K562 (cell line): Measurements from ENCODE around the gene CNTFR.

ENCODE experiments used
- GTF2A2 ChIP-seq: IDR thresholded peaks from 2 replicates; pipeline ENCODE4 v1.6.1; 2016; ENCODE audit warnings: mild to moderate bottlenecking, missing genetic modification characterization, missing compliant biosample characterization
- LEF1 ChIP-seq: fragments of 450-650 bp; IDR thresholded peaks from 2 replicates; pipeline ENCODE4 v1.6.1; 2016; ENCODE audit warnings: mild to moderate bottlenecking
- MXI1 ChIP-seq: IDR thresholded peaks from 2 replicates; pipeline ENCODE4 v1.6.1; 2011; ENCODE audit warnings: low read depth, mild to moderate bottlenecking, improper control_type of control experiment, low read length
- NRF1 ChIP-seq, 2 experiments: fragments of 450-650 bp; IDR thresholded peaks in 1 of 2; conservative IDR thresholded peaks in 1 of 2; 2 replicates each; pipeline ENCODE4 v1.6.1; 2014; ENCODE audit warnings: mild to moderate bottlenecking in 2 of 2
- PHB2 ChIP-seq: fragments of 450-650 bp; IDR thresholded peaks from 2 replicates; pipeline ENCODE4 v1.6.1; 2017; ENCODE audit warnings: low read depth
- POLR2A ChIP-seq: fragments of 450-650 bp; conservative IDR thresholded peaks from 2 replicates; pipeline ENCODE4 v1.6.1; 2016
- POLR2AphosphoS5 ChIP-seq: IDR thresholded peaks from 2 replicates; pipeline ENCODE4 v1.6.1; 2011; ENCODE audit warnings: mild to moderate bottlenecking, low read depth, low read length, moderate library complexity; ENCODE audit not compliant: control insufficient read depth, insufficient read depth
- RAD51 ChIP-seq: fragments of 450-650 bp; IDR thresholded peaks from 2 replicates; pipeline ENCODE4 v1.7.1; 2016; ENCODE audit warnings: low read depth, mild to moderate bottlenecking, borderline replicate concordance
- SFPQ ChIP-seq: fragments of 200-400 bp; formaldehyde crosslinking; IDR thresholded peaks from 2 replicates; pipeline ENCODE4 v1.6.1; 2017; ENCODE audit warnings: mild to moderate bottlenecking, low read depth, low read length, moderate library complexity
- ZNF354B ChIP-seq: fragments of 250-450 bp; sonication (Bioruptor Pico); IDR thresholded peaks from 2 replicates; pipeline ENCODE4 v1.4.0; 2020
- TF ChIP-seq, protein P1 (sequence below): fragments of 450-650 bp; IDR thresholded peaks from 2 replicates; pipeline ENCODE4 v1.7.1; 2018; ENCODE audit warnings: mild to moderate bottlenecking, low read depth; ENCODE audit not compliant: partially characterized antibody
- TF ChIP-seq, protein P2 (sequence below), 3 experiments: IDR thresholded peaks in 2 of 3; conservative IDR thresholded peaks in 1 of 3; 2 replicates each; pipeline ENCODE4 v1.5.1; 2011 to 2012; ENCODE audit warnings: low read length in 3 of 3, mild to moderate bottlenecking in 3 of 3, control low read depth in 2 of 3, improper control_type of control experiment in 1 of 3, inconsistent platforms in 1 of 3, low read depth in 1 of 3, mixed read lengths in 1 of 3, moderate library complexity in 1 of 3; ENCODE audit not compliant: insufficient read depth in 2 of 3
- TF ChIP-seq, protein P3 (sequence below): sonication (generic); IDR thresholded peaks from 2 replicates; pipeline ENCODE4 v1.6.1; 2016
- TF ChIP-seq, protein P4 (sequence below), 2 experiments: fragments of 450-650 bp; formaldehyde crosslinking in 1 of 2; IDR thresholded peaks; 2 replicates each; pipeline versions ENCODE4 v1.4.0 to v1.6.1; 2014 to 2020; ENCODE audit warnings: mild to moderate bottlenecking in 2 of 2, borderline replicate concordance in 1 of 2, low read depth in 1 of 2

DNA sequence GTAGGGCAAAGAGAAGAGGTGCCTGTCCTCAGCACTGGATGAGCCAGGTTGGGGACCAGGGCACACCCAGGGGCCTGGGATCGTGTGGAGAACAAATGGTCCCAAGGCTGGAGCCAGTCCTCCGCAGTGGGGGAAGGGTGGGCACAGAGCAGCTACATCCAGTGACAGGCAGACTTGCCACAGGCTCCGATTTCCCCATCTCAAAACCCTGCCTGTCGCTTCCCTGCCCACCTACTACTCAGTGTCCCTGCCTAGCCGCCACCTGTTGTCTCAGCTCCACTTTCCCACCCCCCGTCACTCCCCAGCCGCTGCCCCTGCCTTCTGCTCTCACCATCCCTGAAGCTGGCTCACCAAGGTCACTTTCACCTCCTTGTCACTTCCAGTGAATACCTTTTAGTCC is 52.8 kb downstream of the CNTFR start:
- TF ChIP-seq POLR2AphosphoS5 (no peak), MXI1 (no peak), PHB2 (no peak), SFPQ (no peak), GTF2A2 (tag) (no peak), RAD51 (no peak), LEF1 (no peak), POLR2A (no peak), ZNF354B (CRISPR knock-in tag) (no peak), NRF1 (conservative IDR thresholded peaks at IDR 0.05 in 1 of 2, IDR thresholded peaks at IDR 0.05 in 1 of 2) (no peak)
- TF ChIP-seq, protein P1, sequence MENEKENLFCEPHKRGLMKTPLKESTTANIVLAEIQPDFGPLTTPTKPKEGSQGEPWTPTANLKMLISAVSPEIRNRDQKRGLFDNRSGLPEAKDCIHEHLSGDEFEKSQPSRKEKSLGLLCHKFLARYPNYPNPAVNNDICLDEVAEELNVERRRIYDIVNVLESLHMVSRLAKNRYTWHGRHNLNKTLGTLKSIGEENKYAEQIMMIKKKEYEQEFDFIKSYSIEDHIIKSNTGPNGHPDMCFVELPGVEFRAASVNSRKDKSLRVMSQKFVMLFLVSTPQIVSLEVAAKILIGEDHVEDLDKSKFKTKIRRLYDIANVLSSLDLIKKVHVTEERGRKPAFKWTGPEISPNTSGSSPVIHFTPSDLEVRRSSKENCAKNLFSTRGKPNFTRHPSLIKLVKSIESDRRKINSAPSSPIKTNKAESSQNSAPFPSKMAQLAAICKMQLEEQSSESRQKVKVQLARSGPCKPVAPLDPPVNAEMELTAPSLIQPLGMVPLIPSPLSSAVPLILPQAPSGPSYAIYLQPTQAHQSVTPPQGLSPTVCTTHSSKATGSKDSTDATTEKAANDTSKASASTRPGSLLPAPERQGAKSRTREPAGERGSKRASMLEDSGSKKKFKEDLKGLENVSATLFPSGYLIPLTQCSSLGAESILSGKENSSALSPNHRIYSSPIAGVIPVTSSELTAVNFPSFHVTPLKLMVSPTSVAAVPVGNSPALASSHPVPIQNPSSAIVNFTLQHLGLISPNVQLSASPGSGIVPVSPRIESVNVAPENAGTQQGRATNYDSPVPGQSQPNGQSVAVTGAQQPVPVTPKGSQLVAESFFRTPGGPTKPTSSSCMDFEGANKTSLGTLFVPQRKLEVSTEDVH: no peak
- TF ChIP-seq, protein P2, sequence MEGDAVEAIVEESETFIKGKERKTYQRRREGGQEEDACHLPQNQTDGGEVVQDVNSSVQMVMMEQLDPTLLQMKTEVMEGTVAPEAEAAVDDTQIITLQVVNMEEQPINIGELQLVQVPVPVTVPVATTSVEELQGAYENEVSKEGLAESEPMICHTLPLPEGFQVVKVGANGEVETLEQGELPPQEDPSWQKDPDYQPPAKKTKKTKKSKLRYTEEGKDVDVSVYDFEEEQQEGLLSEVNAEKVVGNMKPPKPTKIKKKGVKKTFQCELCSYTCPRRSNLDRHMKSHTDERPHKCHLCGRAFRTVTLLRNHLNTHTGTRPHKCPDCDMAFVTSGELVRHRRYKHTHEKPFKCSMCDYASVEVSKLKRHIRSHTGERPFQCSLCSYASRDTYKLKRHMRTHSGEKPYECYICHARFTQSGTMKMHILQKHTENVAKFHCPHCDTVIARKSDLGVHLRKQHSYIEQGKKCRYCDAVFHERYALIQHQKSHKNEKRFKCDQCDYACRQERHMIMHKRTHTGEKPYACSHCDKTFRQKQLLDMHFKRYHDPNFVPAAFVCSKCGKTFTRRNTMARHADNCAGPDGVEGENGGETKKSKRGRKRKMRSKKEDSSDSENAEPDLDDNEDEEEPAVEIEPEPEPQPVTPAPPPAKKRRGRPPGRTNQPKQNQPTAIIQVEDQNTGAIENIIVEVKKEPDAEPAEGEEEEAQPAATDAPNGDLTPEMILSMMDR (IDR thresholded peaks at IDR 0.05 in 2 of 3, conservative IDR thresholded peaks at IDR 0.05 in 1 of 3; ENCODE audit: insufficient read depth in 2 of 3, low read depth in 1 of 3, low read length in 3 of 3): no peak
- TF ChIP-seq, protein P3, sequence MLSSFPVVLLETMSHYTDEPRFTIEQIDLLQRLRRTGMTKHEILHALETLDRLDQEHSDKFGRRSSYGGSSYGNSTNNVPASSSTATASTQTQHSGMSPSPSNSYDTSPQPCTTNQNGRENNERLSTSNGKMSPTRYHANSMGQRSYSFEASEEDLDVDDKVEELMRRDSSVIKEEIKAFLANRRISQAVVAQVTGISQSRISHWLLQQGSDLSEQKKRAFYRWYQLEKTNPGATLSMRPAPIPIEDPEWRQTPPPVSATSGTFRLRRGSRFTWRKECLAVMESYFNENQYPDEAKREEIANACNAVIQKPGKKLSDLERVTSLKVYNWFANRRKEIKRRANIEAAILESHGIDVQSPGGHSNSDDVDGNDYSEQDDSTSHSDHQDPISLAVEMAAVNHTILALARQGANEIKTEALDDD: no peak
- TF ChIP-seq, protein P4, sequence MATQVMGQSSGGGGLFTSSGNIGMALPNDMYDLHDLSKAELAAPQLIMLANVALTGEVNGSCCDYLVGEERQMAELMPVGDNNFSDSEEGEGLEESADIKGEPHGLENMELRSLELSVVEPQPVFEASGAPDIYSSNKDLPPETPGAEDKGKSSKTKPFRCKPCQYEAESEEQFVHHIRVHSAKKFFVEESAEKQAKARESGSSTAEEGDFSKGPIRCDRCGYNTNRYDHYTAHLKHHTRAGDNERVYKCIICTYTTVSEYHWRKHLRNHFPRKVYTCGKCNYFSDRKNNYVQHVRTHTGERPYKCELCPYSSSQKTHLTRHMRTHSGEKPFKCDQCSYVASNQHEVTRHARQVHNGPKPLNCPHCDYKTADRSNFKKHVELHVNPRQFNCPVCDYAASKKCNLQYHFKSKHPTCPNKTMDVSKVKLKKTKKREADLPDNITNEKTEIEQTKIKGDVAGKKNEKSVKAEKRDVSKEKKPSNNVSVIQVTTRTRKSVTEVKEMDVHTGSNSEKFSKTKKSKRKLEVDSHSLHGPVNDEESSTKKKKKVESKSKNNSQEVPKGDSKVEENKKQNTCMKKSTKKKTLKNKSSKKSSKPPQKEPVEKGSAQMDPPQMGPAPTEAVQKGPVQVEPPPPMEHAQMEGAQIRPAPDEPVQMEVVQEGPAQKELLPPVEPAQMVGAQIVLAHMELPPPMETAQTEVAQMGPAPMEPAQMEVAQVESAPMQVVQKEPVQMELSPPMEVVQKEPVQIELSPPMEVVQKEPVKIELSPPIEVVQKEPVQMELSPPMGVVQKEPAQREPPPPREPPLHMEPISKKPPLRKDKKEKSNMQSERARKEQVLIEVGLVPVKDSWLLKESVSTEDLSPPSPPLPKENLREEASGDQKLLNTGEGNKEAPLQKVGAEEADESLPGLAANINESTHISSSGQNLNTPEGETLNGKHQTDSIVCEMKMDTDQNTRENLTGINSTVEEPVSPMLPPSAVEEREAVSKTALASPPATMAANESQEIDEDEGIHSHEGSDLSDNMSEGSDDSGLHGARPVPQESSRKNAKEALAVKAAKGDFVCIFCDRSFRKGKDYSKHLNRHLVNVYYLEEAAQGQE (IDR thresholded peaks at IDR 0.05; ENCODE audit: borderline replicate concordance): no peak
- TF ChIP-seq, protein P4 (CRISPR knock-in tag; IDR thresholded peaks at IDR 0.05; ENCODE audit: low read depth): no peak
